Ishikawa (cell line): ENCODE results near the gene PRKAB1.

ENCODE experiments used
- EGR1 ChIP-seq: IDR thresholded peaks from 2 replicates; pipeline ENCODE4 v1.6.1; 2012
- MAX ChIP-seq: IDR thresholded peaks from 2 replicates; pipeline ENCODE4 v1.6.1; 2012
- RAD21 ChIP-seq: IDR thresholded peaks from 2 replicates; pipeline ENCODE4 v1.6.1; 2012; ENCODE audit warnings: low read depth
- TAF1 ChIP-seq: IDR thresholded peaks from 2 replicates; pipeline ENCODE4 v1.6.1; 2012; ENCODE audit warnings: low read depth, mild to moderate bottlenecking
- TCF12 ChIP-seq: IDR thresholded peaks from 2 replicates; pipeline ENCODE4 v1.6.1; 2012; ENCODE audit warnings: low read depth
- TF ChIP-seq, protein P1 (sequence below): IDR thresholded peaks from 2 replicates; pipeline ENCODE4 v1.6.1; 2012; ENCODE audit warnings: low read depth, mild to moderate bottlenecking

GRCh38 chr12:119727600-119728443, 59.9 kb downstream of the PRKAB1 start:
- TF ChIP-seq EGR1 (no peak), RAD21 (no peak), TAF1 (no peak), TCF12 (no peak), MAX (no peak)
- TF ChIP-seq, protein P1, sequence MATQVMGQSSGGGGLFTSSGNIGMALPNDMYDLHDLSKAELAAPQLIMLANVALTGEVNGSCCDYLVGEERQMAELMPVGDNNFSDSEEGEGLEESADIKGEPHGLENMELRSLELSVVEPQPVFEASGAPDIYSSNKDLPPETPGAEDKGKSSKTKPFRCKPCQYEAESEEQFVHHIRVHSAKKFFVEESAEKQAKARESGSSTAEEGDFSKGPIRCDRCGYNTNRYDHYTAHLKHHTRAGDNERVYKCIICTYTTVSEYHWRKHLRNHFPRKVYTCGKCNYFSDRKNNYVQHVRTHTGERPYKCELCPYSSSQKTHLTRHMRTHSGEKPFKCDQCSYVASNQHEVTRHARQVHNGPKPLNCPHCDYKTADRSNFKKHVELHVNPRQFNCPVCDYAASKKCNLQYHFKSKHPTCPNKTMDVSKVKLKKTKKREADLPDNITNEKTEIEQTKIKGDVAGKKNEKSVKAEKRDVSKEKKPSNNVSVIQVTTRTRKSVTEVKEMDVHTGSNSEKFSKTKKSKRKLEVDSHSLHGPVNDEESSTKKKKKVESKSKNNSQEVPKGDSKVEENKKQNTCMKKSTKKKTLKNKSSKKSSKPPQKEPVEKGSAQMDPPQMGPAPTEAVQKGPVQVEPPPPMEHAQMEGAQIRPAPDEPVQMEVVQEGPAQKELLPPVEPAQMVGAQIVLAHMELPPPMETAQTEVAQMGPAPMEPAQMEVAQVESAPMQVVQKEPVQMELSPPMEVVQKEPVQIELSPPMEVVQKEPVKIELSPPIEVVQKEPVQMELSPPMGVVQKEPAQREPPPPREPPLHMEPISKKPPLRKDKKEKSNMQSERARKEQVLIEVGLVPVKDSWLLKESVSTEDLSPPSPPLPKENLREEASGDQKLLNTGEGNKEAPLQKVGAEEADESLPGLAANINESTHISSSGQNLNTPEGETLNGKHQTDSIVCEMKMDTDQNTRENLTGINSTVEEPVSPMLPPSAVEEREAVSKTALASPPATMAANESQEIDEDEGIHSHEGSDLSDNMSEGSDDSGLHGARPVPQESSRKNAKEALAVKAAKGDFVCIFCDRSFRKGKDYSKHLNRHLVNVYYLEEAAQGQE = no peak
